Measurements from ENCODE around the gene THSD7A.

THSD7A gene

GRCh38 chr7:11642276-11642675, 189.7 kb downstream of the THSD7A start:
- no peak for DNase-seq (ENCODE audit: low read depth in 1 of 2, low spot score in 1 of 2)

- DNase-seq (ENCODE audit: low read depth in 1 of 2, low spot score in 1 of 2) = no peak
Measured at GRCh38 chr7:11638011-11638774, 193.8 kb downstream of the THSD7A start.

GRCh38 chr7:11636274-11636673, 195.7 kb downstream of the THSD7A start:
- no peak for DNase-seq (ENCODE audit: low read depth in 1 of 2, low spot score in 1 of 2)

GRCh38 chr7:11633310-11633709, 198.7 kb downstream of the THSD7A start:
- no peak for DNase-seq (ENCODE audit: low read depth in 1 of 2, low spot score in 1 of 2)

GRCh38 chr7:11630355-11630754, 201.6 kb downstream of the THSD7A start:
- no peak for DNase-seq (ENCODE audit: low read depth in 1 of 2, low spot score in 1 of 2)

- no peak for DNase-seq (ENCODE audit: low read depth in 1 of 2, low spot score in 1 of 2)
Measured at GRCh38 chr7:11625669-11626068, 206.3 kb downstream of the THSD7A start.

- DNase-seq (ENCODE audit: low read depth in 1 of 2, low spot score in 1 of 2) = no peak
Measured at GRCh38 chr7:11623093-11623678, 208.8 kb downstream of the THSD7A start.

GRCh38 chr7:11620406-11621253, 211.4 kb downstream of the THSD7A start:
- DNase-seq (ENCODE audit: low read depth in 1 of 2, low spot score in 1 of 2) = no peak

GRCh38 chr7:11616466-11616865, 215.5 kb downstream of the THSD7A start:
- DNase-seq (ENCODE audit: low read depth in 1 of 2, low spot score in 1 of 2) = no peak

GRCh38 chr7:11615174-11615573, 216.8 kb downstream of the THSD7A start:
- DNase-seq (ENCODE audit: low read depth in 1 of 2, low spot score in 1 of 2) = no peak

- DNase-seq (ENCODE audit: low read depth in 1 of 2, low spot score in 1 of 2) = no peak
Measured at GRCh38 chr7:11613292-11613930, 218.6 kb downstream of the THSD7A start.

GRCh38 chr7:11612737-11613136, 219.3 kb downstream of the THSD7A start:
- no peak for DNase-seq (ENCODE audit: low read depth in 1 of 2, low spot score in 1 of 2)

- DNase-seq (ENCODE audit: low read depth in 1 of 2, low spot score in 1 of 2) = no peak
Measured at GRCh38 chr7:11609096-11609670, 222.8 kb downstream of the THSD7A start.

GRCh38 chr7:11607686-11608085, 224.3 kb downstream of the THSD7A start:
- no peak for DNase-seq (ENCODE audit: low read depth in 1 of 2, low spot score in 1 of 2)

- DNase-seq (ENCODE audit: low read depth in 1 of 2, low spot score in 1 of 2) = no peak
Measured at GRCh38 chr7:11605749-11606148, 226.2 kb downstream of the THSD7A start.

- DNase-seq (ENCODE audit: low read depth in 1 of 2, low spot score in 1 of 2) = no peak
Measured at GRCh38 chr7:11604505-11604904, 227.5 kb downstream of the THSD7A start.

- no peak for DNase-seq (ENCODE audit: low read depth in 1 of 2, low spot score in 1 of 2)
Measured at GRCh38 chr7:11601761-11602160, 230.2 kb downstream of the THSD7A start.

GRCh38 chr7:11593322-11593721, 238.7 kb downstream of the THSD7A start:
- DNase-seq (ENCODE audit: low read depth in 1 of 2, low spot score in 1 of 2) = no peak

- no peak for DNase-seq (ENCODE audit: low read depth in 1 of 2, low spot score in 1 of 2)
Measured at GRCh38 chr7:11592699-11593098, 239.3 kb downstream of the THSD7A start.

GRCh38 chr7:11591943-11592342, 240.1 kb downstream of the THSD7A start:
- no peak for DNase-seq (ENCODE audit: low read depth in 1 of 2, low spot score in 1 of 2)

- DNase-seq (ENCODE audit: low read depth in 1 of 2, low spot score in 1 of 2) = no peak
Measured at GRCh38 chr7:11591055-11591633, 240.9 kb downstream of the THSD7A start.
